IPS-NIHi11 (cell line): ENCODE measurements around the gene SUGCT.

Experiments
- DNase-seq: peaks from one replicate; pipeline ENCODE4 v3.0.0; 2012; ENCODE audit warnings: mixed read lengths, low spot score

Gene SUGCT

GRCh38 chr7:40833191-40833887 lies 698.5 kb downstream of the SUGCT start:
- no peak for DNase-seq

GRCh38 chr7:40833888-40834234 lies 699.1 kb downstream of the SUGCT start:
- no peak for DNase-seq

- DNase-seq = no peak
These were observed 701.4 kb downstream of the SUGCT start for GRCh38 chr7:40836218-40836617.

- DNase-seq = no peak
These were observed 705.1 kb downstream of the SUGCT start for GRCh38 chr7:40839881-40840280.

- no peak for DNase-seq
These were observed 706.2 kb downstream of the SUGCT start for GRCh38 chr7:40840990-40841389.

- DNase-seq = no peak
These were observed 707.8 kb downstream of the SUGCT start for GRCh38 chr7:40842641-40843040.

- DNase-seq = no peak
These were observed 708.7 kb downstream of the SUGCT start for GRCh38 chr7:40843338-40843985.

- no peak for DNase-seq
These were observed 711.1 kb downstream of the SUGCT start for GRCh38 chr7:40845943-40846342.

GRCh38 chr7:40847921-40848320 lies 713.1 kb downstream of the SUGCT start:
- DNase-seq = no peak

GRCh38 chr7:40848541-40849221 lies 713.9 kb downstream of the SUGCT start:
- DNase-seq = no peak

GRCh38 chr7:40850017-40850416 lies 715.2 kb downstream of the SUGCT start:
- DNase-seq = no peak

- DNase-seq = no peak
These were observed 716.2 kb downstream of the SUGCT start for GRCh38 chr7:40851001-40851400.

- no peak for DNase-seq
These were observed 724.3 kb downstream of the SUGCT start for GRCh38 chr7:40859076-40859475.

GRCh38 chr7:40859965-40860543 lies 725.2 kb downstream of the SUGCT start:
- DNase-seq = no peak

- no peak for DNase-seq
These were observed 730.8 kb downstream of the SUGCT start for GRCh38 chr7:40865441-40866233.

GRCh38 chr7:40866601-40867000 lies 731.8 kb downstream of the SUGCT start:
- DNase-seq = no peak

- DNase-seq = no peak
These were observed 735.3 kb downstream of the SUGCT start for GRCh38 chr7:40870108-40870507.

GRCh38 chr7:40873248-40873647 lies 738.4 kb downstream of the SUGCT start:
- DNase-seq = no peak

- DNase-seq = no peak
These were observed 740.0 kb downstream of the SUGCT start for GRCh38 chr7:40874756-40875155.

GRCh38 chr7:40876601-40877000 lies 741.8 kb downstream of the SUGCT start:
- no peak for DNase-seq

- DNase-seq = no peak
These were observed 745.2 kb downstream of the SUGCT start for GRCh38 chr7:40879941-40880543.

- DNase-seq = no peak
These were observed 745.8 kb downstream of the SUGCT start for GRCh38 chr7:40880581-40880980.
